Duodenal mucosa (tissue), 2 donors: ENCODE measurements around the gene BEST2.
"Not testable (repeated sequence)": the region's sequence is repeated elsewhere in the genome, so short reads cannot be mapped to it uniquely, and the experiment has no call there.

Experiments used
- H3K27ac ChIP-seq: one replicate; pipeline ENCODE4 v1.7.0; 2013; ENCODE audit warnings: low read depth, low read length
- H3K27me3 ChIP-seq, 2 donors: one replicate each; pipeline ENCODE4 v1.7.0; 2013; ENCODE audit warnings: low read length in 2 of 2, control low read depth in 1 of 2; ENCODE audit not compliant: insufficient read depth in 2 of 2, control insufficient read depth in 1 of 2
- H3K36me3 ChIP-seq, 2 donors: one replicate each; pipeline ENCODE4 v1.7.0; 2013; ENCODE audit warnings: low read length in 2 of 2, control low read depth in 1 of 2; ENCODE audit not compliant: insufficient read depth in 2 of 2, control insufficient read depth in 1 of 2
- H3K4me1 ChIP-seq, 2 donors: one replicate each; pipeline ENCODE4 v1.7.0; 2013; ENCODE audit warnings: low read length in 2 of 2, control low read depth in 1 of 2; ENCODE audit not compliant: insufficient read depth in 2 of 2, control insufficient read depth in 1 of 2
- H3K4me3 ChIP-seq, 2 donors: one replicate each; pipeline ENCODE4 v1.7.0; 2013; ENCODE audit warnings: low read length in 2 of 2, low read depth in 1 of 2
- H3K9ac ChIP-seq, 2 donors: one replicate each; pipeline ENCODE4 v1.7.0; 2013; ENCODE audit warnings: low read length in 2 of 2, low read depth in 1 of 2
- H3K9me3 ChIP-seq, 2 donors: one replicate each; pipeline ENCODE4 v1.7.0; 2013; ENCODE audit warnings: low read length in 2 of 2, control low read depth in 1 of 2; ENCODE audit not compliant: control insufficient read depth in 1 of 2

Gene BEST2

DNA sequence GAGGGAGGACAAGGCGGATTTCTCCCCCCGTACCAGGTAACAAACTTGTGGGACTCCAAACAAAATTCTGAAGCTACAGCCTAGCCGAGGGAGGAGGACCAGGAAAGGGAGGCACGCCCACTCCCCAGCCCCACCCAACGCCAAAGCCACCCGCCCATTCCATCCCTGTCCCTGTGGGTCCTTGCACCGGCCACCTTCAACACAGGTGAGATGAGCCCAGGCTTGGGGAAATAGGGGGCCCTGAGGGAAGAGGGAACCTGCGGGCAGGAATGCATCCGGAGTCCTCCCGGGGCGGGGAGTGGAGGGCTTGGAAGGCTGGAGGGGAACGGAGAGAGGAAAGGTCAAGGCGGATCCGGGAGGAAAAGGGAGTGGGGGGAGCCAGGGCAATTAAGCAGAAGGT is at the start of gene BEST2:
Gene BEST2, plus strand, starts transcription at position 157 of the 400 bp plus-strand sequence. CDS start 802 bp downstream, outside the sequence.
- Histone ChIP-seq H3K4me3 (no peak within 1 kb of the TSS), H3K36me3 (peaks cover 14 to 15% of the 10 kb centered on the region in 2 donors), H3K4me1 (no peaks in the 10 kb centered on the region), H3K9me3 (peaks cover 4 to 8% of the 10 kb centered on the region in 2 donors), H3K27ac (no peak within 1 kb of the TSS), H3K9ac (no peak within 1 kb of the TSS), H3K27me3 (peaks cover 6 to 23% of the 10 kb centered on the region in 2 donors)

GRCh38 chr19:12703046-12703445 is 48.5 kb upstream of the BEST2 start:
- Histone ChIP-seq H3K4me1 (no peaks in the 10 kb centered on the region), H3K9me3 (no peaks in the 10 kb centered on the region), H3K27me3 (no peaks in the 10 kb centered on the region), H3K36me3 (peaks cover 36 to 68% of the 10 kb centered on the region in 2 donors), H3K4me3 (no peak overlapping the region), H3K27ac (no peak overlapping the region), H3K9ac (no peak overlapping the region)

- H3K36me3 ChIP-seq = peaks cover 40 to 79% of the 10 kb centered on the region in 2 donors
- H3K9ac ChIP-seq = no peak overlapping the region
- no peak overlapping the region for H3K27ac ChIP-seq
- H3K27me3 ChIP-seq = no peaks in the 10 kb centered on the region
- no peaks in the 10 kb centered on the region for H3K4me1 ChIP-seq
- H3K4me3 ChIP-seq = no peak overlapping the region
- H3K9me3 ChIP-seq = no peaks in the 10 kb centered on the region
These were observed 46.4 kb upstream of the BEST2 start for GRCh38 chr19:12705169-12705568.

DNA sequence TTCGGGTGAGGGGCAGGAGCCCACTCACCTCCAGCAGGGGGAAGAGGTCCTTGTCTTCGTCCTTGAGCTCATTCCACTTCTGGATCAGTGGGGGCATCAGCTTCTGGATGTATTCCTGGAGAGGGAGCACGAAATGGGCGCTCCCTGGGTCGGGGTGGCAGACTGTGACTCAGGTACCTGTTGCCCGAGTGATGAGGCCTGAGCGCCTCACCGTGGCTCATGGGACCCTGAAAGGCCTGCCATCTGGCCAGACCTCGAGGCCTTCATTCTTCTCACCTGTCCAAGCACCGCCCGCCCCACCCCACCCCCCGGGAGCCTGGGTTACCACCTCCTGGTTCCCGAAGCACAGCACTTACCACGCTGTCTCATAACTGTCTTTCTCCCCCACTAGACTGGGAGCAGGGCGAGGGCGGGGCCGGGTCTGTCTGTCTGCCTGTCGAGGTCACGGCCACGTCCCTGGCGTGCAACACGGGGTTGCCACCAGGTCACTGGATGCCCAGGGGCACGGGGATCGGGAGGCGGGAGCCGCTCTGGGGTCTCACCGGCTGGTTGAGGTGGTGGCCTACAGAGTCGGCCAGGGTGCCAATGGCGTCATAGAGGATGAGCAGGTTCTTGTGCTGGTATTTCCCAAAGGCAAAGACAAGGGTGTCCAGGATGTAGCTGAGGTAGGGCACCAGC is 45.8 kb upstream of the BEST2 start:
- Histone ChIP-seq H3K36me3 (peaks cover 45 to 80% of the 10 kb centered on the region in 2 donors), H3K9me3 (no peaks in the 10 kb centered on the region), H3K4me1 (no peaks in the 10 kb centered on the region), H3K4me3 (no peak overlapping the region), H3K27me3 (no peaks in the 10 kb centered on the region), H3K27ac (no peak overlapping the region), H3K9ac (no peak overlapping the region)

- H3K9me3 ChIP-seq = no peaks in the 10 kb centered on the region
- no peaks in the 10 kb centered on the region for H3K4me1 ChIP-seq
- H3K9ac ChIP-seq = no peak overlapping the region
- no peak overlapping the region for H3K4me3 ChIP-seq
- no peaks in the 10 kb centered on the region for H3K27me3 ChIP-seq
- H3K36me3 ChIP-seq = peaks cover 44 to 79% of the 10 kb centered on the region in 2 donors
- no peak overlapping the region for H3K27ac ChIP-seq
These were observed 45.3 kb upstream of the BEST2 start for GRCh38 chr19:12706332-12706718.

GRCh38 chr19:12708641-12709040 is 43.0 kb upstream of the BEST2 start:
- Histone ChIP-seq H3K27me3 (no peaks in the 10 kb centered on the region), H3K4me1 (no peaks in the 10 kb centered on the region), H3K4me3 (no peak overlapping the region), H3K9ac (no peak overlapping the region), H3K27ac (no peak overlapping the region), H3K9me3 (no peaks in the 10 kb centered on the region), H3K36me3 (peaks cover 42 to 73% of the 10 kb centered on the region in 2 donors)

- Histone ChIP-seq H3K27ac (no peak overlapping the region), H3K36me3 (peaks cover 35 to 78% of the 10 kb centered on the region in 2 donors), H3K27me3 (no peaks in the 10 kb centered on the region), H3K4me1 (no peaks in the 10 kb centered on the region), H3K9me3 (no peaks in the 10 kb centered on the region), H3K4me3 (no peak overlapping the region), H3K9ac (no peak overlapping the region)
These were observed 40.4 kb upstream of the BEST2 start for GRCh38 chr19:12711187-12711586.

DNA sequence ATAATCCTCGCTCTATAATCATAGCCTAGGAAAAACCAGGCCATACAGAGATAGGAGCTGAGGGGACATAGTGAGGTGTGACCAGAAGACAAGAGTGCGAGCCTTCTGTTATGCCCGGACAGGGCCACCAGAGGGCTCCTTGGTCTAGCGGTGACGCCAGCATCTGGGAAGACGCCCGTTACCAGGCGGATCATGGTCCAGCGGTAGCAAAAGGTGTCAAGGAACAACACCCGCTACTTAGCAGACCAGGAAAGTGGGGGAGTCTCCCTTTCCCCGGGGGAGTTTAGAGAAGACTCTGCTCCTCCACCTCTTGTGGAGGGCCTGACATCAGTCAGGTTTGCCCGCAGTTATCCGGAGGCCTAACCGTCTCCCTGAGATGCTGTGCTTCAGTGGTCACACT is 39.5 kb upstream of the BEST2 start:
- H3K27me3 ChIP-seq, H3K27ac ChIP-seq, H3K9ac ChIP-seq, H3K9me3 ChIP-seq, H3K4me3 ChIP-seq, H3K4me1 ChIP-seq: not testable (repeated sequence)
- peaks cover 32 to 75% of the 10 kb centered on the region in 2 donors for H3K36me3 ChIP-seq

- H3K27ac ChIP-seq, H3K27me3 ChIP-seq, H3K9me3 ChIP-seq, H3K4me3 ChIP-seq, H3K9ac ChIP-seq, H3K4me1 ChIP-seq: not testable (repeated sequence)
- peaks cover 32 to 69% of the 10 kb centered on the region in 2 donors for H3K36me3 ChIP-seq
These were observed 38.3 kb upstream of the BEST2 start for GRCh38 chr19:12713304-12713703.

- H3K27ac ChIP-seq = no peak overlapping the region
- no peak overlapping the region for H3K4me3 ChIP-seq
- peaks cover 37 to 68% of the 10 kb centered on the region in 2 donors for H3K36me3 ChIP-seq
- H3K9me3 ChIP-seq = no peaks in the 10 kb centered on the region
- H3K9ac ChIP-seq = no peak overlapping the region
- no peaks in the 10 kb centered on the region for H3K27me3 ChIP-seq
- no peaks in the 10 kb centered on the region for H3K4me1 ChIP-seq
These were observed 36.5 kb upstream of the BEST2 start for GRCh38 chr19:12715102-12715501.
